ENCODE data around the gene MACROD2. TPM values are rescaled to one million over a fixed set of nuclear protein-coding genes. Genes with fewer than 3 reads are reported as not detected.
A peak's percentile ranks its signal among the peaks of the same experiment; 100 is the strongest.

MACROD2 gene
- total RNA-seq, 1 experiment from 2014 or later, result 1.6 TPM

DNA sequence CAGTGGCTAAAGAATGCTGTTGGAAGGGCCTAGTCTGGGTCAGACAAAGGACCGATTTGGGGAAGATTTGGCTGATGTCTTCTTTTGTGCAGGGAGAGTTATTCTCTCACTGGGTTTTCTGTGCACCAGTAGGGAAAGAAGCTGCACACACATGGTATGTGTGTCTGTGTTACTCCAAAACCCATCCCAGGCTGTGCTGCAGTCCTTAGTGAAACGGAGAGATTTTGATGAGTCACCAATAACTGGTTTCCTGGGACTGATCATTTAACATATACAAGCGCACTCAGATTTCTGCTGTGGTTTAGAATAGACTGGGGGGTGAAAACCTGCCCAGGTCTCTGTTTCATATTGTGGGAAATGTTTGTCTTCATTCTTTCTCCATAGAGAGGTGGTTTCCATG is 1528.1 kb downstream of the MACROD2 start:
- H3K27ac ChIP-seq (ENCODE audit: insufficient read length, low read depth, low read length), result no peak overlapping the region
- H2BK120ac ChIP-seq (ENCODE audit: low read depth, low read length, poor library complexity, severe bottlenecking), result no peak overlapping the region
- no peak overlapping the region for H3K18ac ChIP-seq (ENCODE audit: insufficient read length, low read depth, low read length)
- H3K4me1 Mint-ChIP-seq, result peaks cover 0 to 6% of the 10 kb centered on the region in 2 experiments; a peak in 1 of 4 replicates
- H3K23ac ChIP-seq (ENCODE audit: insufficient read length, low read depth, low read length), result no peak overlapping the region
- no peak overlapping the region for H3T11ph ChIP-seq (ENCODE audit: low read length)
- no peak overlapping the region for H2BK15ac ChIP-seq (ENCODE audit: low read depth, low read length)
- H3K79me2 ChIP-seq (ENCODE audit: insufficient read depth, low read length), result no peaks in the 10 kb centered on the region
- no peaks in the 10 kb centered on the region for H4K20me1 ChIP-seq (ENCODE audit: control insufficient read depth, insufficient read depth, insufficient read length)
- no peak overlapping the region for H2AFZ ChIP-seq (ENCODE audit: low read length)
- no peak overlapping the region for H3K4ac ChIP-seq (ENCODE audit: low read depth, low read length)
- no peaks in the 10 kb centered on the region; a peak in 1 of 7 replicates for H3K36me3 Mint-ChIP-seq (ENCODE audit: insufficient read depth in 1 of 3, low read depth in 3 of 3)
- H4K91ac ChIP-seq (ENCODE audit: insufficient read length, low read depth, low read length), result no peak overlapping the region
- no peak overlapping the region for H2BK12ac ChIP-seq (ENCODE audit: insufficient read length, low read depth, low read length)
- no peak overlapping the region for H3K56ac ChIP-seq (ENCODE audit: insufficient read length, low read depth, low read length)
- H3K23me2 ChIP-seq (ENCODE audit: insufficient read length, low read depth, low read length, poor library complexity, severe bottlenecking), result no peaks in the 10 kb centered on the region
- no peaks in the 10 kb centered on the region; a peak in 1 of 5 replicates for H3K9me3 Mint-ChIP-seq
- H3K79me1 ChIP-seq (ENCODE audit: insufficient read depth, low read depth, low read length, poor library complexity, severe bottlenecking), result no peaks in the 10 kb centered on the region
- H2BK5ac ChIP-seq (ENCODE audit: insufficient read length, low read length), result no peak overlapping the region
- H3K4me3 Mint-ChIP-seq, result no peak overlapping the region
- TF ChIP-seq, protein P1, sequence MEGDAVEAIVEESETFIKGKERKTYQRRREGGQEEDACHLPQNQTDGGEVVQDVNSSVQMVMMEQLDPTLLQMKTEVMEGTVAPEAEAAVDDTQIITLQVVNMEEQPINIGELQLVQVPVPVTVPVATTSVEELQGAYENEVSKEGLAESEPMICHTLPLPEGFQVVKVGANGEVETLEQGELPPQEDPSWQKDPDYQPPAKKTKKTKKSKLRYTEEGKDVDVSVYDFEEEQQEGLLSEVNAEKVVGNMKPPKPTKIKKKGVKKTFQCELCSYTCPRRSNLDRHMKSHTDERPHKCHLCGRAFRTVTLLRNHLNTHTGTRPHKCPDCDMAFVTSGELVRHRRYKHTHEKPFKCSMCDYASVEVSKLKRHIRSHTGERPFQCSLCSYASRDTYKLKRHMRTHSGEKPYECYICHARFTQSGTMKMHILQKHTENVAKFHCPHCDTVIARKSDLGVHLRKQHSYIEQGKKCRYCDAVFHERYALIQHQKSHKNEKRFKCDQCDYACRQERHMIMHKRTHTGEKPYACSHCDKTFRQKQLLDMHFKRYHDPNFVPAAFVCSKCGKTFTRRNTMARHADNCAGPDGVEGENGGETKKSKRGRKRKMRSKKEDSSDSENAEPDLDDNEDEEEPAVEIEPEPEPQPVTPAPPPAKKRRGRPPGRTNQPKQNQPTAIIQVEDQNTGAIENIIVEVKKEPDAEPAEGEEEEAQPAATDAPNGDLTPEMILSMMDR (conservative IDR thresholded peaks at IDR 0.05), result no peak
- no peak overlapping the region for H4K8ac ChIP-seq (replicated peaks; ENCODE audit: insufficient read length, low read depth, low read length)
- no peak overlapping the region for H3K4me2 ChIP-seq (ENCODE audit: insufficient read depth, insufficient read length, low read length)
- H3K27ac Mint-ChIP-seq, result peak overlapping the region in 1 of 3 experiments; percentile 11; a peak in 1 of 7 replicates
- no peaks in the 10 kb centered on the region for H3K27me3 ChIP-seq (ENCODE audit: insufficient read depth, low read length)
- no peak overlapping the region for H2BK20ac ChIP-seq (ENCODE audit: low read depth, low read length, poor library complexity, severe bottlenecking)
- H3K14ac ChIP-seq (ENCODE audit: insufficient read depth, low read length), result no peak overlapping the region
- no peak overlapping the region for H2AK5ac ChIP-seq (ENCODE audit: insufficient read length, low read length)
- H3K9me3 ChIP-seq (ENCODE audit: control insufficient read depth, low read depth, low read length), result no peaks in the 10 kb centered on the region
- H3K9ac ChIP-seq (ENCODE audit: extremely low read depth, insufficient read length, low read length), result no peak overlapping the region
- H4K5ac ChIP-seq (ENCODE audit: insufficient read length, low read depth, low read length), result no peak overlapping the region
- no peaks in the 10 kb centered on the region; the same call in 1 of the 2 replicates for H3K27me3 Mint-ChIP-seq (ENCODE audit: low read depth)
- no peak for DNase-seq
- H3K4me1 ChIP-seq (ENCODE audit: insufficient read depth, low read length), result no peaks in the 10 kb centered on the region
- no CpG with 5 or more reads among the region's 3 CpGs for WGBS (ENCODE audit: extremely low coverage, insufficient read length, low lambda C conversion rate)

Data from H9 (cell line).